ENCODE data around the gene TUBA3D. TPM values are rescaled to one million over a fixed set of nuclear protein-coding genes. Genes with fewer than 3 reads are reported as not detected.

TUBA3D gene
- not detected in 2 replicates for total RNA-seq

DNA sequence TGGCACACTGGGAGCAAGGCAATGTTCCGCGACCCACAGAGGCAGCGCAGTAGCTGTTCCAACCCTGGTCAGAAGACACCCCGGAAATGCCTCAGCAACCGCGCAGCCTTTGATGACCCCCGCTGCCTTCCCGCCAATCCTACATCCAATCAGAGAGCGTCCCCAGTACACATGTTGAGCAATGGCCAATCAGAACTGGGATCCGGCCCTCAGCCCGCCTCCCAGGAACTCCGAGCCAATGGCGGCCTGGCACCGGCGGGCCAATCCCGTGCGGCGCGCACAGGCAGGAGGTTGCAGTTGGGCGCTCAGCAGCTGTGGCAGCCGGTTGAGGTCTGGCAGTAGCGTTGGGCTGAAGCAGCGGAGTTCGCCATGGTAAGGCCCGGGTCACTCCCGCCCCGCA lies at the start of gene TUBA3D:
Gene TUBA3D, plus strand, starts transcription at position 289 of the 400 bp plus-strand sequence. Its CDS starts 81 bp downstream, at position 370.

DNA sequence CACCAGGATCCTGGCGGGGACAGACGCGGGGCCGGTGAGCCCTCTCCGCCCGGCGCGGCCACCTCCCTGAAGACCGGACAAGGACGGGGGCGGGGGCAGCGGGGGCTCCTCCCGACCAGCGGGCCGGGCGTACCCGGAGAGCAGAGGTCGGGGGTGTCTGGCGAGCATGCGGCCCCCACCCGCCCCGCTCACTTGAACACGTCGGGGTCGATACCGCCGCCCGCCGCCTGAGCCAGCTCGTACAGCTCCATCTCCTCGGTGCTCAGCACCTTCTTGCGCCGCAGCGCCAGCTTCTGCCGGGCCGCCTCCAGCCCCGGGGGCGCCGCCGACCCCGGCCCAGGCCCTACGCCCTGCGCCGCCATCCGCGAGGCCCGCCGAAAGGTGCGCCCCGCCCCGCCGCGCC lies 16.1 kb downstream of the TUBA3D start, which contains the start of gene MZT2A:
Gene MZT2A, minus strand, starts transcription at position 383 of the 403 bp plus-strand sequence. Its CDS starts 21 bp downstream, at position 362.

DNA sequence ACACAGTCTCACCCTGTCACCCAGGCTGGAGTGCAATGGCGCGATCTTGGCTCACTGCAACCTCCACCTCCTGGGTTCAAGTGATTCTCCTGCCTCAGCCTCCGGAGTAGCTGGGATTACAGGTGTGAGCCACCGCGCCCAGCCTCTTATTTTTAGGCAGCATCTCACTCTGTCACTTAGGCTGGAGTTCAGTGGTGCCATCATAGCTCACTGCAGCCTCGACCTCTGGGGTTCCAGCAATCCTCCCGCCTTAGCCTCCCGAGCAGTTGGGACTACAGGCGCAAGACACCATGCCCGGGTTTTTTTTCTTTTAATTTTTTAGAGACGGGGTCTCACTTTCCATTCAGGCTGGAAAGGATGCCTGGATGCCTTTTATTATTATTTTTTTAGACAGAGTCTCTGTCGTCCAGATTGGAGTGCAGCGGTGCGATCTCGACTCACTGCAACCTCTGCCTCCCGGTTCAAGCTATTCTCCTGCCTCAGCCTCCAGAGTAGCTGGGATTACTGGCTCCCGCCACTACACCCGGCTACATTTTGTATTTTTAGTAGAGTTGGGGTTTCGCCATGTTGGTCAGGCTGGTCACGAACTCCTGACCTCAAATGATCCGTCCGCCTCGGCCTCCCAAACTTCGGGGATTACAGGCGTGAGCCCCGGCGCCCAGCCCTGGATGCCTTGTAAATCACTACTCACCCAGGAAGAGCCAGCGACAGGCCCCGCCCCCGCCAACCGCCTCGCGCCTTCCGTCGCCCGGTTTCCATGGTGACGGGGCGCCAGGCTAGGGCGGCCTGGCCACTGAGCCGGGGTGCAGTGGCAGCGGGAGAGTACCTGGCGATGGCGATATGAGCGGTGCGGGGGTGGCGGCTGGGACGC lies 51.4 kb downstream of the TUBA3D start, which contains the start of gene CCDC74A:
Gene CCDC74A, plus strand, starts transcription at position 758 of the 871 bp plus-strand sequence. Its CDS starts 83 bp downstream, at position 841.

Other genes starting within 250 kb of the TUBA3D start
- under 0.01 and 0.10 TPM in 2 replicates for gene RAB6D, start 112.0 kb upstream of the TUBA3D start, total RNA-seq
- gene MZT2A, start 16.3 kb downstream of the TUBA3D start, total RNA-seq: 89.2 and 175 TPM in 2 replicates
- 4.8 and 5.9 TPM in 2 replicates for gene CCDC74A, start 51.8 kb downstream of the TUBA3D start, total RNA-seq